AG04449 (cell line): ENCODE results near the gene KCNQ5.

Experiments used
- CTCF ChIA-PET: fragments of 350-600 bp; formaldehyde crosslinking; extraction: SDS; loops from one replicate; lab custom pipeline; 2021; ENCODE audit warnings: antibody characterized with exemption; lab: Yijun Ruan, JAX
- POLR2A ChIA-PET: fragments of 400-600, 350-600 bp; formaldehyde crosslinking; extraction: SDS; loops from one replicate; lab custom pipeline; 2020; ENCODE audit warnings: antibody characterized with exemption, inconsistent platforms; lab: Yijun Ruan, JAX
- DNase-seq: peaks from one replicate; pipeline ENCODE4 v3.0.0-alpha.2; 2010; ENCODE audit warnings: low read depth, low spot score
- H3K4me3 ChIP-seq: 2 replicates; pipeline ENCODE4 v1.5.1; 2011; ENCODE audit warnings: low read depth, mild to moderate bottlenecking, control low read depth, low read length
- TF ChIP-seq, protein P1 (sequence below): IDR thresholded peaks from one replicate; pipeline ENCODE4 v1.5.1; 2011; ENCODE audit warnings: mild to moderate bottlenecking, moderate library complexity, low read length, control low read depth, inconsistent platforms; ENCODE audit not compliant: insufficient read depth; ENCODE audit errors: missing control alignments

KCNQ5 gene

DNA sequence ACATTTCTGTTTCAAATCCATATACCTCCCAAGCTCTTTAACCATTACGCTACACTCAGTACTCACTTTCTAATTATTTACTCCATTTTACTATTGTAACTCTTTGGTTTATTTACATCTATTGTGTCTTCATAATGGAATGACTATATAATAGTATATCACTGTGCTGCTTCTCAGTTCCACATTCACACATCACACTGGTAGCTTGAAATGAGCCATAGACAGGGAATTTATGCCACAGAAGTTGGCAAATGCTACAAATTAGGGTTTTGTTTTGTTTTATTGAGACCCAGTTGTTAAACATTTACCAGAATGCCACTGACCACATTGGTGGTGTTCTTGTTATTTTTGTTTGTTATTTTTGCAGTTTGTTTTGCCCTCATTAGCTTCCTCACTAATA is 213.9 kb downstream of the KCNQ5 start:
- ChIA-PET CTCF (no interaction called here), POLR2A (no interaction called here)
- no peak overlapping the region for H3K4me3 ChIP-seq
- DNase-seq = no peak
- TF ChIP-seq, protein P1, sequence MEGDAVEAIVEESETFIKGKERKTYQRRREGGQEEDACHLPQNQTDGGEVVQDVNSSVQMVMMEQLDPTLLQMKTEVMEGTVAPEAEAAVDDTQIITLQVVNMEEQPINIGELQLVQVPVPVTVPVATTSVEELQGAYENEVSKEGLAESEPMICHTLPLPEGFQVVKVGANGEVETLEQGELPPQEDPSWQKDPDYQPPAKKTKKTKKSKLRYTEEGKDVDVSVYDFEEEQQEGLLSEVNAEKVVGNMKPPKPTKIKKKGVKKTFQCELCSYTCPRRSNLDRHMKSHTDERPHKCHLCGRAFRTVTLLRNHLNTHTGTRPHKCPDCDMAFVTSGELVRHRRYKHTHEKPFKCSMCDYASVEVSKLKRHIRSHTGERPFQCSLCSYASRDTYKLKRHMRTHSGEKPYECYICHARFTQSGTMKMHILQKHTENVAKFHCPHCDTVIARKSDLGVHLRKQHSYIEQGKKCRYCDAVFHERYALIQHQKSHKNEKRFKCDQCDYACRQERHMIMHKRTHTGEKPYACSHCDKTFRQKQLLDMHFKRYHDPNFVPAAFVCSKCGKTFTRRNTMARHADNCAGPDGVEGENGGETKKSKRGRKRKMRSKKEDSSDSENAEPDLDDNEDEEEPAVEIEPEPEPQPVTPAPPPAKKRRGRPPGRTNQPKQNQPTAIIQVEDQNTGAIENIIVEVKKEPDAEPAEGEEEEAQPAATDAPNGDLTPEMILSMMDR = no peak

DNA sequence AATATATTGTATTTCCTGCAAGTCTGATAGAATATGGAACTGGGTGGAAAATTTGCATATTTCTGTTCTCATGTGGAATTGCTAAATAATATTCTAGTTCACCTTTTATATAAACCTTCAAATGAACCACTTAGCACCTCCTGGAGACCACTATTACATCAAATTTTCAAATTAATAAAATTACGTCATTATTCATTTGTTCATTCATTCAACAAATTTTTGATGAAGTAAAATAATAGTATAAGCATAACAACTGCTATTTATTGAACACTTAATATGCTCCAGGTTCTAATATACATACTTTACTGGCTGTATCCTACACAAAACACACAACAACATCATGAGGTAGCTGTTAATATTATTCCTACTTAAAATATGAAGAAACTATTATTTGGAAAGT is 215.1 kb downstream of the KCNQ5 start:
- CTCF ChIA-PET = interaction anchor here (1.0 kb wide), 1 partner anchor 293 kb away, joined by 3 read pairs; no protein-coding TSS in a partner anchor
- no peak for DNase-seq
- POLR2A ChIA-PET = no interaction called here
- no peak overlapping the region for H3K4me3 ChIP-seq
- TF ChIP-seq, protein P1 = no peak

DNA sequence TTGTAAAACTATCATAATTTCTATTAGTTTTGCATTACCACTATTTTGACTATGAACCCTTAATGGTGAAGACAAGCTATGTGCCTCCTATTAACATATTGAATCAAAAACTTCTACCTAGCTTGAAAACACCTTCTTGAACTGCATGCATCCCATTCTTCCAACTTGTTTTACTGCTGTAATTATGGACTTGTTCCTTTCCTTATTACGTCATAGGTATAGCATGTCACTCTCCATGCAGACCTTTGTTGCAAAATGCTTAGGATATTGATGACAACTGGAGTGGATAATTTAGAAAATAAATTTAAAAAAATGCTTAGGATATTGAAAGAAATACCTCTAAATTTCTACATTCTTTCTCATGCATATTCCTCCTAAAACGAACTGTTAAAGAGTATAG is 219.3 kb downstream of the KCNQ5 start:
- POLR2A ChIA-PET = no interaction called here

DNA sequence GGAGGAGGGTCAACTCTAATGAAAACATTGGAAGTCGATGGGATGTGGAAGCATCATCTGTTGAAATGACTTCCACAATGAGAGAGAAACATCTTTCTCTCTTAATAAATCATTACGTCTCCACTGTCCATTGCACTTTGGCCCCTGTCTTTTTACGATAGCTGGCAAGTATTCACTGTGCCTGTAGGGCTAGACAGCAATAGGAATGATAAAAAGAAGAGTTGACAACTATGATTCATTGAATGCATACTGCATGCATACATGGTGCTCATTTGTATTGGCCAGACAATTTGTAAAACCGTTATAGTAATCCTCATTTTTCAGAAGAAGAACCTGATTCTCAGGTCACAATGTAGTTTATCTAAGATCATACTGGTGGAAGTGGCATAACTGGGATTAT is 220.3 kb downstream of the KCNQ5 start:
- CTCF ChIA-PET = interaction anchor here (0.5 kb wide), 1 partner anchor 16 kb away, joined by 3 read pairs; no protein-coding TSS in a partner anchor

More for the DNA sequence above, 219.3 kb downstream of the KCNQ5 start:
- H3K4me3 ChIP-seq = no peak overlapping the region
- TF ChIP-seq, protein P1 = no peak
- no peak for DNase-seq
- CTCF ChIA-PET = no interaction called here

DNA sequence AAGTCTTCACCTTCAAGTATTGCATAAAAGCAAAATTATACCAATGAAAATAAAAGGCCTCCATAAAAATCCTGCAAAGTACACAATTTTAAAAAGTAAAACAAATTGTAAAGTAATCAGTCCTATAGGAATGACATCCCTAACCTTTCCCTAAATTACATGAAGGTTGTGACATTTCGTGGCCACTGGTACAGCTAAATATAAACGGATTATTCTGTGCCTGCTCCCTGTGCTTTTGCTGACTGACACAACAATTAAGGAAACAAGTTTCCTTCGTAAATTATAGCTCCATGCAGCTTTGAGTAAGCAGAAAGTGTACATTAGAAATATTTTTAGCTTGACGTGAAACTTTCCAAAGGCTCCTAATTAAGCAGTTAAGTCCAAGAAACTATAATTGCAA is 222.8 kb downstream of the KCNQ5 start:
- CTCF ChIA-PET = no interaction called here
- H3K4me3 ChIP-seq = no peak overlapping the region
- TF ChIP-seq, protein P1 = no peak
- POLR2A ChIA-PET = no interaction called here
- DNase-seq = no peak

More for the DNA sequence above, 220.3 kb downstream of the KCNQ5 start:
- TF ChIP-seq, protein P1 = no peak
- POLR2A ChIA-PET = no interaction called here
- H3K4me3 ChIP-seq = no peak overlapping the region
- no peak for DNase-seq

DNA sequence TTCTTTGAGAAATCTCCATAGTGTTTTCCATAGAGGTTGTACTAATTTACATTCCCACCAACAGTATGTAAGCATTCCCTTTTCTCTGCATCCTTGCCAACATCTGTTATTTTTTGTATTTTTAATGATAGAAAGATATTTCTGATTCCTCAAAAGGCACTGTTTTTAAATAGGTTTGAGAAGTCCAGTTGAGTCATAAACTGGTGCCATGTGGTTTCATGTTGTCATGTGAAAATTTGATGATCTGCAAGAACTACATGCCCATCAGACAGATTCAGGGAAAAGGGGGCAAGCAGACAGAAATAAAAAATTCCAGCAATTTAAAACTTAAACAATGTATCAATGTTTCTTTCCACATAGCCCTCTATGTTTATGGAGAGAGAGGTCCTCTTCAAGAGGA is 227.5 kb downstream of the KCNQ5 start:
- TF ChIP-seq, protein P1 = no peak
- ChIA-PET POLR2A (no interaction called here), CTCF (no interaction called here)
- H3K4me3 ChIP-seq = no peak overlapping the region
- no peak for DNase-seq
